ENCODE measurements around the gene HTR3A.

- TF ChIP-seq POLR2A (IDR thresholded peaks at IDR 0.05; ENCODE audit: low read depth, low read length) (no peak), POLR2AphosphoS5 (IDR thresholded peaks at IDR 0.05; ENCODE audit: low read depth, low read length) (no peak), TAF1 (IDR thresholded peaks at IDR 0.05; ENCODE audit: borderline replicate concordance, low read depth, low read length) (no peak)
Measured at GRCh38 chr11:114027391-114027790, 52.5 kb downstream of the HTR3A start.

Measured in GM12892 (cell line).